NT2/D1 (cell line): ENCODE results near the gene EBLN2.

Experiments
- DNase-seq: peaks from one replicate; pipeline ENCODE4 v3.0.0-alpha.2; 2011; ENCODE audit warnings: low read depth, low spot score
- H3K27me3 ChIP-seq: 2 replicates; pipeline ENCODE4 v1.6.0; 2011; ENCODE audit warnings: mild to moderate bottlenecking; ENCODE audit not compliant: insufficient read length, insufficient read depth
- H3K36me3 ChIP-seq: 2 replicates; pipeline ENCODE4 v1.6.1; 2011; ENCODE audit warnings: mild to moderate bottlenecking, low read length, mixed read lengths; ENCODE audit not compliant: insufficient read depth, insufficient read length
- H3K4me1 ChIP-seq: 2 replicates; pipeline ENCODE4 v1.5.1; 2011; ENCODE audit not compliant: insufficient read depth, insufficient read length
- H3K4me3 ChIP-seq: 2 replicates; pipeline ENCODE4 v1.5.1; 2011; ENCODE audit warnings: low read depth; ENCODE audit not compliant: insufficient read length
- H3K9ac ChIP-seq: 2 replicates; pipeline ENCODE4 v1.6.0; 2011; ENCODE audit warnings: low read depth; ENCODE audit not compliant: insufficient read length
- H3K9me3 ChIP-seq: 2 replicates; pipeline ENCODE4 v1.5.1; 2011; ENCODE audit warnings: mild to moderate bottlenecking, low read length; ENCODE audit not compliant: insufficient read depth
- SUZ12 ChIP-seq: IDR thresholded peaks from 2 replicates; pipeline ENCODE4 v1.6.1; 2011; ENCODE audit not compliant: insufficient read length, insufficient read depth; ENCODE audit errors: extremely low read depth
- YY1 ChIP-seq: IDR thresholded peaks from 2 replicates; pipeline ENCODE4 v1.6.1; 2011; ENCODE audit not compliant: insufficient read length, insufficient read depth
- ZNF274 ChIP-seq: IDR thresholded peaks from 2 replicates; pipeline ENCODE4 v1.6.1; 2011; ENCODE audit warnings: mild to moderate bottlenecking, low read depth, low read length

Gene EBLN2

GRCh38 chr3:73107676-73108187 is 46.3 kb downstream of the EBLN2 start:
- Histone ChIP-seq H3K9me3 (no peaks in the 10 kb centered on the region), H3K36me3 (no peaks in the 10 kb centered on the region), H3K4me3 (no peak overlapping the region), H3K9ac (no peak overlapping the region), H3K4me1 (peaks cover 4% of the 10 kb centered on the region), H3K27me3 (no peaks in the 10 kb centered on the region)
- no peak for DNase-seq
- TF ChIP-seq SUZ12 (no peak), ZNF274 (no peak), YY1 (no peak)

DNA sequence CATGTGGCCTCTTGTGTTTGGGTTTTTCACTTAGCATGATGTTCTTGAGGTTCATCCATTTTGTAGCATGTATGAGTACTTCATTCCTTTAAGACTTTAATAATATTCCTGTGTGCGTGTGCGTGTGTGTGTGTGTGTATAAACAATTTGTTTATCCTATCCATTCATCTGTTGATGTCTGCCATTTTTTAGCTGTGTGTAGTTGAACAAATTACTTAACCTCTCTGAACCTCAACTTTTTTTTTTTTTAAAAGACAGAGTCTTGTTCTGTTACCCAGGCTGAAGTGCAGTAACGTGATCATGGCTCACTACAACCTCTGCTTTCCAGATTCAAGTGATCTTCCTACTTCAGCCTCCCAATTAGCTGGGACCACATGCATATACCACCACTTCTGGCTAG is 47.3 kb downstream of the EBLN2 start:
- H3K4me1 ChIP-seq = no peaks in the 10 kb centered on the region
- no peak for DNase-seq
- H3K27me3 ChIP-seq = no peaks in the 10 kb centered on the region
- H3K9ac ChIP-seq = no peak overlapping the region
- no peak overlapping the region for H3K4me3 ChIP-seq
- H3K9me3 ChIP-seq = no peaks in the 10 kb centered on the region
- TF ChIP-seq YY1 (no peak), SUZ12 (no peak), ZNF274 (no peak)
- H3K36me3 ChIP-seq = no peaks in the 10 kb centered on the region

DNA sequence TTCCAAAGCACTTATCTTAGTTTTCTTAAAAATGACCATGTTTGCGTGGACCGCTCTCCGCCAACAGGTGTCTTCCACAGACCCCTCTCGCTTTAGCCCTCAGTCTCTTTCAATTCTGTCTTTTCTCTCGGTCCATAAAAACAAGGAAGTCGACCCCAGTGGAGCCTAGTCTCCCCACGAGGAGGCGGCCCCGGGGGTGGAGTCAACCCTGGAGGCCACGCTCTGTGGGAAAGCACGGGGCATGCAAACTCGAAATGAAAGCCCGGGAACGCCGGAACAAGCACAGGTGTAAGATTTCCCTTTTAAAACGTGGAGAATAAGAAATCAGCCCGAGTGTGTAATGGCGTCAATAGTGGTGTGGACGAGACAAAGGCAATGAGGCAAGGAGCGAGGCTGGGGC is 49.1 kb downstream of the EBLN2 start:
- Histone ChIP-seq H3K36me3 (no peaks in the 10 kb centered on the region), H3K9me3 (no peaks in the 10 kb centered on the region), H3K9ac (no peak overlapping the region), H3K4me1 (no peaks in the 10 kb centered on the region), H3K27me3 (no peaks in the 10 kb centered on the region), H3K4me3 (no peak overlapping the region)
- DNase-seq = no peak
- TF ChIP-seq SUZ12 (no peak), ZNF274 (no peak), YY1 (no peak)
